Naive thymus-derived CD4-positive, alpha-beta T cell (primary cell): ENCODE measurements around the gene EPHB1. TPM values are rescaled to one million over a fixed set of nuclear protein-coding genes. Genes with fewer than 3 reads are reported as not detected.

Experiments used
- ATAC-seq: fragments of 150-1000 bp; cut with Tn5 transposase; 2 replicates; pipeline ENCODE4 v1.10.0; 2021; ENCODE audit warnings: mild to moderate bottlenecking, moderate library complexity
- CTCF ChIA-PET: fragments of 350-600 bp; sonication (Branson Sonifier 250); formaldehyde crosslinking; loops from one replicate; lab custom pipeline; 2021; ENCODE audit warnings: antibody characterized with exemption; lab: Charles Lee
- POLR2A ChIA-PET: fragments of 350-600 bp; sonication (Branson Sonifier 250); formaldehyde crosslinking; loops from one replicate; lab custom pipeline; 2021; ENCODE audit warnings: antibody characterized with exemption, inconsistent platforms; lab: Charles Lee
- DNase-seq, 9 donors: peaks; one replicate each; pipeline versions ENCODE4 v3.0.0 to v3.0.0-alpha.2; 2020 to 2022; ENCODE audit warnings: mixed read lengths in 1 of 9
- H3K27ac ChIP-seq: one replicate; pipeline ENCODE4 v1.7.0; 2013; ENCODE audit warnings: mild to moderate bottlenecking, low read depth, low read length, moderate library complexity
- H3K27me3 ChIP-seq, 2 donors: one replicate each; pipeline ENCODE4 v1.7.0; 2013; ENCODE audit warnings: low read length in 2 of 2, mild to moderate bottlenecking in 2 of 2, moderate library complexity in 2 of 2; ENCODE audit not compliant: control insufficient read depth in 2 of 2, insufficient read depth in 2 of 2
- H3K36me3 ChIP-seq, 3 experiments: 1 replicate in 2 of 3; 2 replicates in 1 of 3; pipeline ENCODE4 v1.7.0; 2013; ENCODE audit warnings: low read length in 3 of 3, mild to moderate bottlenecking in 3 of 3, moderate library complexity in 1 of 3; ENCODE audit not compliant: insufficient read depth in 3 of 3, control insufficient read depth in 2 of 3
- H3K4me1 ChIP-seq, 2 donors: one replicate each; pipeline ENCODE4 v1.7.0; 2013; ENCODE audit warnings: low read length in 2 of 2, mild to moderate bottlenecking in 2 of 2, moderate library complexity in 1 of 2; ENCODE audit not compliant: control insufficient read depth in 2 of 2, insufficient read depth in 2 of 2
- H3K4me3 ChIP-seq: 2 replicates; pipeline ENCODE4 v1.7.0; 2013; ENCODE audit warnings: mild to moderate bottlenecking, low read length
- H3K9me3 ChIP-seq, 3 experiments: 1 replicate in 2 of 3; 2 replicates in 1 of 3; pipeline ENCODE4 v1.7.0; 2013; ENCODE audit warnings: low read length in 3 of 3; ENCODE audit not compliant: control insufficient read depth in 2 of 3
- H3K27ac Mint-ChIP-seq, 9 donors: one replicate each; pipeline ENCODE4 v1.8.0; 2020 to 2022; ENCODE audit warnings: mixed read lengths in 9 of 9, mild to moderate bottlenecking in 8 of 9, moderate library complexity in 5 of 9, inconsistent platforms in 2 of 9
- H3K27me3 Mint-ChIP-seq, 5 donors: one replicate each; pipeline ENCODE4 v1.8.0; 2021 to 2022; ENCODE audit warnings: mixed read lengths in 5 of 5, mild to moderate bottlenecking in 1 of 5
- H3K36me3 Mint-ChIP-seq, 5 donors: one replicate each; pipeline ENCODE4 v1.8.0; 2020 to 2022; ENCODE audit warnings: mixed read lengths in 5 of 5, mild to moderate bottlenecking in 3 of 5, inconsistent platforms in 1 of 5
- H3K4me1 Mint-ChIP-seq, 7 donors: one replicate each; pipeline ENCODE4 v1.8.0; 2020 to 2022; ENCODE audit warnings: mixed read lengths in 7 of 7, mild to moderate bottlenecking in 3 of 7, inconsistent platforms in 1 of 7
- H3K4me3 Mint-ChIP-seq, 10 donors: one replicate each; pipeline ENCODE4 v1.8.0; 2020 to 2022; ENCODE audit warnings: mild to moderate bottlenecking in 10 of 10, mixed read lengths in 10 of 10, moderate library complexity in 6 of 10, inconsistent platforms in 2 of 10
- H3K9me3 Mint-ChIP-seq, 11 donors: one replicate each; pipeline ENCODE4 v1.8.0; 2020 to 2022; ENCODE audit warnings: mixed read lengths in 11 of 11, mild to moderate bottlenecking in 4 of 11, inconsistent platforms in 1 of 11, moderate library complexity in 1 of 11
- intact Hi-C, 2 donors: fragments of 100-400 bp; cut with micrococcal nuclease; formaldehyde crosslinking; loops; one replicate each; pipeline ENCODE4 v1.15.1; 2023
- polyA plus RNA-seq, 2 donors: library from polyadenylated mRNA; unstranded; fragments of 300-500 nt; fragmentation: Illumina TruSeq; gene quantifications; one replicate each; pipeline ENCODE4 v1.2.3, GENCODE V29; 2021
- total RNA-seq, 6 experiments: library from RNA in 5 of 6; stranded (reverse) in 5 of 6; gene quantifications; 1 replicate in 5 of 6; 2 replicates in 1 of 6; pipeline ENCODE4 v1.2.3 and lab custom pipeline; 2021 to 2026

The EPHB1 gene
- total RNA-seq: 1 to 10 TPM in 3 of 5 experiments, not detected in 2; 1.6 to 2.2 (median 1.8) TPM
- not detected for polyA plus RNA-seq
- total RNA-seq (lab: John Stamatoyannopoulos, UW): not detected

GRCh38 chr3:134794950-134795745 is at the start of gene EPHB1:
Gene EPHB1, plus strand, starts transcription at chr3:134795260.
- CTCF ChIA-PET: no interaction called here

DNA sequence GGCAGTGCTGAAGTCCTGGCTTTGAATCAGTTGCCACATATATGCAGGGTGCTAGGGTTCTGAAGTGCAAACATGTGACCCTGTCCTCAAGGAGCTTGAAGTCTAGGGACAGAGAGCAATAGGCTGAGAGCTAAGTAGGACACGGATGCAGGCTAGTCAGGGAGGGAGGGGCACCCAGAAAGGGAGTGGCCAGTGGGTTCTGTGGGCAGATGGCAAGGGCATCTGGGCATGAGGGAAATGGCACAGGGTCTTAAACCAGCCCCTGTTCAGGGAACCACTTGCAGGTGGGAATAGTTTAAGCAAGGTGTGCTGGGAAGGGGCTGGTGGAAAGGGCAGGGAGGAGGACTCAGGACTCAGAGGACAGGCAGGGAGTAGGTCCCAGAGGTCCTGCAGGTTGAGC is 46.4 kb upstream of the EPHB1 start:
- ChIA-PET POLR2A (no interaction called here), CTCF (no interaction called here)
- H3K27me3 ChIP-seq: no peaks in the 10 kb centered on the region
- H3K27ac ChIP-seq: no peak overlapping the region
- Mint-ChIP-seq H3K36me3 (no peaks in the 10 kb centered on the region), H3K4me3 (no peak overlapping the region), H3K9me3 (peaks cover 0 to 9% (median 0%) of the 10 kb centered on the region in 11 donors), H3K27ac (no peak overlapping the region), H3K4me1 (no peaks in the 10 kb centered on the region), H3K27me3 (peaks cover 0 to 14% (median 7%) of the 10 kb centered on the region in 5 donors)
- intact Hi-C loops: no loop called here
- no peaks in the 10 kb centered on the region for H3K4me1 ChIP-seq
- no peaks in the 10 kb centered on the region for H3K36me3 ChIP-seq
- ATAC-seq: no peak
- H3K9me3 ChIP-seq: no peaks in the 10 kb centered on the region
- DNase-seq: no peak
- no peak overlapping the region for H3K4me3 ChIP-seq

More at GRCh38 chr3:134794950-134795745, at the start of gene EPHB1:
- DNase-seq (peak in 7 of 9 donors; percentile 5 to 76 (median 14)), ATAC-seq (peak; percentile 71)
- no peaks in the 10 kb centered on the region for H3K36me3 ChIP-seq
- H3K27me3 Mint-ChIP-seq: peaks cover 46 to 76% (median 51%) of the 10 kb centered on the region in 5 donors
- H3K9me3 ChIP-seq: no peaks in the 10 kb centered on the region
- peak within 1 kb of the TSS in 1 of 9 donors; percentile 53 for H3K27ac Mint-ChIP-seq
- H3K36me3 Mint-ChIP-seq: peaks cover 0 to 2% (median 0%) of the 10 kb centered on the region in 5 donors
- H3K27ac ChIP-seq: no peak within 1 kb of the TSS
- no peaks in the 10 kb centered on the region for H3K4me1 ChIP-seq
- H3K4me3 ChIP-seq: peak within 1 kb of the TSS; percentile 20
- H3K9me3 Mint-ChIP-seq: peaks cover 0 to 2% (median 0%) of the 10 kb centered on the region in 11 donors
- H3K4me1 Mint-ChIP-seq: peaks cover 4 to 18% (median 10%) of the 10 kb centered on the region in 7 donors
- peak within 1 kb of the TSS; percentile 73 to 98 (median 82) for H3K4me3 Mint-ChIP-seq
- POLR2A ChIA-PET: no interaction called here
- no peaks in the 10 kb centered on the region for H3K27me3 ChIP-seq
- intact Hi-C loops: loop anchor here (1.0 to 10.0 kb wide), 6 partner anchors 8 to 1100 kb away; no protein-coding TSS in a partner anchor

DNA sequence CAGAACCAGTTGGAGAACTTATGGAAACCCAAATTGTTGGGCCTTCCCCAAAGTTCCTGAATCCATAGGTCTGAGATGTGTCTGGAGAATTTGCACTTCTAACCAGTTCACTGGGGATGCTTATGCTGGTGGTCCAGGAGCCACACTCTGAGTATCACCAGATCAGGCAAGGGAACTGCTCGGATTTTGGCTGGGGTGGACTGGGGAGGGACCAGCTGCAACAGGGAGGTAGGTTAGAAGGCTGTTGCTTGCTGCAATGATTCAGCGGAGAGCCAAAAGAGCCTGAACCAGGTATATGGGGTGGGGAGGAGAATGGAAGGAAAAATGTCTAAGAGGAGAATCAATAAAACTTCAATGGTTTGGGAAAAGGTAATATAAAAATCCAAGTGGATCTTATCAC is 45.9 kb upstream of the EPHB1 start:
- Histone ChIP-seq H3K36me3 (no peaks in the 10 kb centered on the region), H3K4me1 (no peaks in the 10 kb centered on the region), H3K27ac (no peak overlapping the region), H3K9me3 (no peaks in the 10 kb centered on the region), H3K4me3 (no peak overlapping the region), H3K27me3 (no peaks in the 10 kb centered on the region)
- H3K4me1 Mint-ChIP-seq: no peaks in the 10 kb centered on the region
- ChIA-PET POLR2A (no interaction called here), CTCF (no interaction called here)
- H3K27me3 Mint-ChIP-seq: peaks cover 0 to 14% (median 7%) of the 10 kb centered on the region in 5 donors
- DNase-seq (no peak), ATAC-seq (no peak)
- no peaks in the 10 kb centered on the region for H3K36me3 Mint-ChIP-seq
- intact Hi-C loops: no loop called here
- H3K9me3 Mint-ChIP-seq: peaks cover 0 to 9% (median 0%) of the 10 kb centered on the region in 11 donors
- no peak overlapping the region for H3K4me3 Mint-ChIP-seq
- H3K27ac Mint-ChIP-seq: no peak overlapping the region

- Mint-ChIP-seq H3K27me3 (peaks cover 0 to 14% (median 7%) of the 10 kb centered on the region in 5 donors), H3K4me3 (no peak overlapping the region), H3K4me1 (no peaks in the 10 kb centered on the region), H3K27ac (no peak overlapping the region), H3K36me3 (no peaks in the 10 kb centered on the region), H3K9me3 (peaks cover 0 to 9% (median 0%) of the 10 kb centered on the region in 11 donors)
- Histone ChIP-seq H3K36me3 (no peaks in the 10 kb centered on the region), H3K9me3 (no peaks in the 10 kb centered on the region), H3K4me3 (no peak overlapping the region), H3K4me1 (no peaks in the 10 kb centered on the region), H3K27me3 (no peaks in the 10 kb centered on the region), H3K27ac (no peak overlapping the region)
- intact Hi-C loops: no loop called here
- POLR2A ChIA-PET: no interaction called here
- ATAC-seq: no peak
- CTCF ChIA-PET: no interaction called here
- DNase-seq: no peak
Observed at GRCh38 chr3:134749802-134750553, 45.1 kb upstream of the EPHB1 start.

DNA sequence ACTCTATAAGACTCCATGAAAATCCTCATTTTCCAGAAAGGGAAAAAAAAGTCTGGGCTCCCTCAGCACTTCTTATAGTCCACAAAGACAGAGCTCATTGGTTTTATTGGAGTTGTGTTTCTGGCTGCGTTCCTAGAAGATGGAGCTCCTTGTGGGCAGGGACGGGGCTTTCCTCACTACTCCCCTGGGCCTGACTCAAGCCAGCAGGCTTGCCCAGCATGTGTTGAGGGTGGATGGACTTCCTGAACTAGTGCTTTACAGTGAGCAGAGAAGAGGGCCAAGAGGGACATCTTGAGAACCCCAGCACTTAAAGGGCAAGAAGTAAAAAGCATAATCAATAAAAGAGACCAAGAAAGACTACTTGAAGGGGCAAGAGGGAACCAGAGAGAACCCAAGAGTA is 43.2 kb upstream of the EPHB1 start:
- Mint-ChIP-seq H3K4me1 (no peaks in the 10 kb centered on the region), H3K36me3 (no peaks in the 10 kb centered on the region), H3K4me3 (no peak overlapping the region), H3K27ac (no peak overlapping the region), H3K27me3 (peaks cover 0 to 14% (median 7%) of the 10 kb centered on the region in 5 donors), H3K9me3 (peaks cover 0 to 3% (median 0%) of the 10 kb centered on the region in 11 donors)
- H3K36me3 ChIP-seq: no peaks in the 10 kb centered on the region
- no peaks in the 10 kb centered on the region for H3K27me3 ChIP-seq
- no peak for ATAC-seq
- intact Hi-C loops: no loop called here
- H3K9me3 ChIP-seq: no peaks in the 10 kb centered on the region
- H3K4me3 ChIP-seq: no peak overlapping the region
- H3K4me1 ChIP-seq: no peaks in the 10 kb centered on the region
- H3K27ac ChIP-seq: no peak overlapping the region
- ChIA-PET POLR2A (no interaction called here), CTCF (interaction anchor here (0.5 kb wide), 1 partner anchor 36 kb away, joined by 3 read pairs; no protein-coding TSS in a partner anchor)
- no peak for DNase-seq

DNA sequence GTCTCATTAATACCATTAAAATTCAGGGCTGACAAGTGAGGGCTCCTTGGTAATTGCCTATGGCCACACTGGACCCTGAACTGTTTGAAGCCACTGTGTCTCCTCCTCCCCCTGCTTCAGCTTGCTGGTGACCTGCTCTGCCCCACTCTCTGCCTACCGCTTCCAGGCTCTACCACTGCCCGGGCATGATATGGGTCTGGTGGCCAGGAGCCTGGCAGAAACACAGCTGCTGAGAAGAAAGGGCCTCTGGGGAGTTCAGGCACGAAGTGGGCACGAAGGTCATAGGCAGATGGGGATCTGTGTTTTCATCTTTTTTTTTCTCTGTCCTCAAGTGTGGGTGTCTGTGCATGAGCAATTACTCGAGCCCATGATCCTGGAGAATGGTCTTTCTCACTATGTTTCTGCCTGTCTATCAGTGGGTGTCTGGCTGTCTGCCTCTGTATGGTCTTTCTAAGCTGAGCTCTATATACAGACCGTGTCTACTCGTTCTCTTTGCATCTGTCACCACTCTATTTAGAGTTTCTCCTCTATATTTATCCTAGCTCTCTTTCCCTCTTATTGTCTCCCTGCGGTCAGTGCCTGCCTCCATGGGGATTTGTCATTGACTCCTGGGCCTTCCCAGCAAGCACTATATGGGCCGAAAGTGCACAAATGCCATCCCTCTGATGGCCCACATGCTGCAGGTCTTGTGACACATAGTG is 42.1 kb upstream of the EPHB1 start:
- H3K27ac ChIP-seq: no peak overlapping the region
- no peak overlapping the region for H3K4me3 ChIP-seq
- ATAC-seq: no peak
- ChIA-PET POLR2A (no interaction called here), CTCF (no interaction called here)
- no peak overlapping the region for H3K4me3 Mint-ChIP-seq
- peaks cover 0 to 3% (median 0%) of the 10 kb centered on the region in 11 donors for H3K9me3 Mint-ChIP-seq
- intact Hi-C loops: no loop called here
- H3K9me3 ChIP-seq: no peaks in the 10 kb centered on the region
- H3K4me1 ChIP-seq: no peaks in the 10 kb centered on the region
- H3K27ac Mint-ChIP-seq: peak overlapping the region in 1 of 9 donors; percentile 11
- H3K4me1 Mint-ChIP-seq: no peaks in the 10 kb centered on the region
- no peaks in the 10 kb centered on the region for H3K36me3 ChIP-seq
- no peak for DNase-seq
- H3K27me3 ChIP-seq: no peaks in the 10 kb centered on the region
- no peaks in the 10 kb centered on the region for H3K36me3 Mint-ChIP-seq
- H3K27me3 Mint-ChIP-seq: peaks cover 0 to 19% (median 7%) of the 10 kb centered on the region in 5 donors
